ENCODE measurements around the gene WASHC2C. TPM values are rescaled to one million over a fixed set of nuclear protein-coding genes. Genes with fewer than 3 reads are reported as not detected.
"Not testable (repeated sequence)": the region's sequence is repeated elsewhere in the genome, so short reads cannot be mapped to it uniquely, and the experiment has no call there.

The WASHC2C gene
- total and polyA plus RNA-seq, 2 of the 8 experiments (the other 6 are each of a cell fraction or from before 2014, with no cell fraction given): 8.0 to 28.1 TPM

GRCh38 chr10:45819552-45819951 lies 92.5 kb downstream of the WASHC2C start (continued):
- no peak for TF ChIP-seq ATF2 (IDR thresholded peaks at IDR 0.05; ENCODE audit: low read length)
- TF ChIP-seq SIRT6 (IDR thresholded peaks at IDR 0.05; ENCODE audit: low read length): no peak
- no peak for TF ChIP-seq KDM1A (IDR thresholded peaks at IDR 0.05; ENCODE audit: borderline replicate concordance, low read length)
- no peak for TF ChIP-seq TBP (IDR thresholded peaks at IDR 0.05; ENCODE audit: low read depth, low read length)
- TF ChIP-seq SIN3A (conservative IDR thresholded peaks at IDR 0.05 in 1 of 2, IDR thresholded peaks at IDR 0.05 in 1 of 2; ENCODE audit: low read depth in 1 of 2, low read length in 2 of 2): no peak

GRCh38 chr10:45820107-45820830 lies 93.2 kb downstream of the WASHC2C start:
- H4K91ac ChIP-seq (replicated peaks; ENCODE audit: insufficient read length, low read length); H4K8ac ChIP-seq (ENCODE audit: extremely low read depth, insufficient read depth, low read length); H2BK120ac ChIP-seq (replicated peaks; ENCODE audit: low read depth, low read length); H3K36me3 ChIP-seq (ENCODE audit: control insufficient read depth in 2 of 4, insufficient read depth in 4 of 4, low read length in 3 of 4); H3K18ac ChIP-seq (ENCODE audit: extremely low read depth, low read length); FAIRE-seq; H3K4ac ChIP-seq (replicated peaks; ENCODE audit: insufficient read length, low read depth, low read length); H3K56ac ChIP-seq (replicated peaks; ENCODE audit: insufficient read length, low read depth, low read length); H3K4me1 ChIP-seq (replicated peaks in 1 of 4; ENCODE audit: control insufficient read depth in 3 of 4, insufficient read depth in 4 of 4, low read length in 3 of 4); H2BK20ac ChIP-seq (ENCODE audit: low read length); H3K4me3 ChIP-seq (ENCODE audit: extremely low read depth in 1 of 4, insufficient read depth in 2 of 4, low read depth in 3 of 4, low read length in 4 of 4); H2BK5ac ChIP-seq (ENCODE audit: low read depth, low read length); H3K14ac ChIP-seq (ENCODE audit: insufficient read length); H3K79me2 ChIP-seq (ENCODE audit: control insufficient read depth in 1 of 2, insufficient read depth in 2 of 2, low read length in 2 of 2); H4K5ac ChIP-seq (ENCODE audit: insufficient read length, low read depth, low read length); H3K79me1 ChIP-seq (ENCODE audit: low read depth, low read length); H2AFZ ChIP-seq (ENCODE audit: low read length); H4K20me1 ChIP-seq (replicated peaks in 1 of 2; ENCODE audit: control insufficient read depth in 1 of 2, insufficient read depth in 2 of 2, low read length in 2 of 2); H3K23ac ChIP-seq (ENCODE audit: insufficient read length); H3K9ac ChIP-seq (replicated peaks in 1 of 4; ENCODE audit: extremely low read depth in 1 of 4, low read depth in 3 of 4, low read length in 3 of 4); H2AK5ac ChIP-seq (ENCODE audit: low read depth, low read length); DNase-seq (ENCODE audit: low read depth in 1 of 2, low spot score in 2 of 2); POLR2A ChIA-PET (ENCODE audit: partially characterized antibody); H2BK12ac ChIP-seq (ENCODE audit: low read depth, low read length); H2BK15ac ChIP-seq (ENCODE audit: low read length); H3K27me3 ChIP-seq (replicated peaks in 1 of 4; ENCODE audit: control insufficient read depth in 3 of 4, extremely low read depth in 1 of 4, insufficient read depth in 3 of 4, low read length in 3 of 4); H3K4me2 ChIP-seq (ENCODE audit: insufficient read depth in 1 of 2, low read depth in 2 of 2, low read length in 2 of 2); H3K27ac ChIP-seq (ENCODE audit: low read depth, low read length); CTCF ChIA-PET (ENCODE audit: partially characterized antibody); H3K23me2 ChIP-seq (ENCODE audit: low read depth, low read length): not testable (repeated sequence)
- H3K9me3 ChIP-seq (ENCODE audit: insufficient read depth in 2 of 2, low read depth in 1 of 2, low read length in 1 of 2): peaks cover 9 to 12% of the 10 kb centered on the region in 2 experiments; a peak in 3 of 4 replicates
- 80% methylated on average over 6 of the region's 6 CpGs; no CpG with 5 or more reads in 1 of the 2 experiments for WGBS, 2 experiments (ENCODE audit: extremely low coverage in 1 of 2, insufficient coverage in 1 of 2, insufficient read length in 1 of 2, insufficient replicate concordance in 2 of 2, low coverage in 1 of 2, low lambda C conversion rate in 2 of 2, missing lambda C conversion rate in 1 of 2)
